HUES64 (cell line): ENCODE results near the gene HBG1.

Source experiments
- H3K27ac ChIP-seq: 2 replicates; pipeline ENCODE4 v1.7.0; 2013; ENCODE audit warnings: low read depth, low read length, inconsistent platforms
- H3K27me3 ChIP-seq: 2 replicates; pipeline ENCODE4 v1.6.1; 2013; ENCODE audit warnings: mild to moderate bottlenecking, low read length; ENCODE audit not compliant: insufficient read depth
- H3K36me3 ChIP-seq: 2 replicates; pipeline ENCODE4 v1.6.1; 2013; ENCODE audit warnings: mild to moderate bottlenecking, low read length; ENCODE audit not compliant: insufficient read depth
- H3K4me1 ChIP-seq: 2 replicates; pipeline ENCODE4 v1.6.1; 2013; ENCODE audit warnings: mild to moderate bottlenecking, low read length, moderate library complexity; ENCODE audit not compliant: insufficient read depth
- H3K4me3 ChIP-seq: 2 replicates; pipeline ENCODE4 v1.5.1; 2013; ENCODE audit warnings: mild to moderate bottlenecking, low read length, moderate library complexity
- H3K9ac ChIP-seq: 2 replicates; pipeline ENCODE4 v1.6.1; 2013; ENCODE audit warnings: mild to moderate bottlenecking, low read depth, low read length
- H3K9me3 ChIP-seq: 2 replicates; pipeline ENCODE4 v1.6.1; 2013; ENCODE audit warnings: low read depth, low read length; ENCODE audit not compliant: insufficient read depth
- WGBS: fragments of 150-250, 120-280 bp; methylation state at CpG from one replicate; pipeline ENCODE4 v1.1.7; 2013; ENCODE audit warnings: missing lambda C conversion rate; 5-methylcytosine and 5-hydroxymethylcytosine counted together

Gene HBG1

DNA sequence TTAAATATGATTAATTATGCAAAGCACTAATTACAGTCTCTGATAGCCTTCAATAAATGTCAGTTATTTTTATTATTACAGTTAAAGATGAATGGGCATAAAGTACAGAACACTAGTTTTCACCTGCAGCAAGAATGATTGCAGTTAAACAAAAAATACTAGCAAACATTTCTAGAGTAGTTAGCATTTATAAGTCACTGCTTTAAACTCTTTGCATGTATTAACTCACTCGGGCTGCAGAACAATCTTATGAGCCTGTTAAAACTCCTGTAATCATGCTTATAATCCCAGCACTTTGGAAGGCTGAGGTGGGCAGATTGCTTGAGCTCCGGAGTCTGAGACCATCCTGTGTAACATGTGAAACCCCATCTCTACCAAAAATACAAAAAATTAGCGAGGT lies 37.2 kb upstream of the HBG1 start:
- WGBS = 91% methylated on average over 2 of the region's 3 CpGs

DNA sequence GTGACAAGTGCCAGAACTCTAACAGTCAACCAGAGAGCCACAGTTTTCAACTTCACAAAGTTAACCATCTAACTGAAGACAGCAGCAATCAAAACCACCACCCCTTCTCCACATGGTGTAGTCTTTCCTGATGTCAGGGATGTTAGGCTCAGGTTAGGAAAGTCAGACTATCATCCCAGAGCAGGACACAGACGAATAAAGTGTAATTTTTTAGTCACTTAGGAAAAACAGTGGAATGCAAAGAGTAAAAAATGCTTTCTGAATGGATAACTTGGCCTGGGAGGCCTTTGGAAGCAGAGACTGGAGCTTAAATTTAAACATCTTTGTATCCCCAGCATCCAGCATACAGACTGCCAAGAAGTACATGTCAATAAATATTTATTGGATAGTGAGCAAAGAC lies 36.7 kb upstream of the HBG1 start:
- H3K9ac ChIP-seq = no peak overlapping the region
- no peaks in the 10 kb centered on the region for H3K4me1 ChIP-seq
- 79% methylated on average over 1 of the region's 1 CpG for WGBS
- no peaks in the 10 kb centered on the region for H3K36me3 ChIP-seq
- H3K27me3 ChIP-seq = no peaks in the 10 kb centered on the region
- no peak overlapping the region for H3K4me3 ChIP-seq
- H3K9me3 ChIP-seq = no peaks in the 10 kb centered on the region
- H3K27ac ChIP-seq = no peak overlapping the region

More for the DNA sequence above, 37.2 kb upstream of the HBG1 start:
- H3K4me1 ChIP-seq = no peaks in the 10 kb centered on the region
- no peaks in the 10 kb centered on the region for H3K36me3 ChIP-seq
- H3K27me3 ChIP-seq = no peaks in the 10 kb centered on the region
- H3K9ac ChIP-seq = no peak overlapping the region
- no peak overlapping the region for H3K4me3 ChIP-seq
- no peak overlapping the region for H3K27ac ChIP-seq
- no peaks in the 10 kb centered on the region for H3K9me3 ChIP-seq

DNA sequence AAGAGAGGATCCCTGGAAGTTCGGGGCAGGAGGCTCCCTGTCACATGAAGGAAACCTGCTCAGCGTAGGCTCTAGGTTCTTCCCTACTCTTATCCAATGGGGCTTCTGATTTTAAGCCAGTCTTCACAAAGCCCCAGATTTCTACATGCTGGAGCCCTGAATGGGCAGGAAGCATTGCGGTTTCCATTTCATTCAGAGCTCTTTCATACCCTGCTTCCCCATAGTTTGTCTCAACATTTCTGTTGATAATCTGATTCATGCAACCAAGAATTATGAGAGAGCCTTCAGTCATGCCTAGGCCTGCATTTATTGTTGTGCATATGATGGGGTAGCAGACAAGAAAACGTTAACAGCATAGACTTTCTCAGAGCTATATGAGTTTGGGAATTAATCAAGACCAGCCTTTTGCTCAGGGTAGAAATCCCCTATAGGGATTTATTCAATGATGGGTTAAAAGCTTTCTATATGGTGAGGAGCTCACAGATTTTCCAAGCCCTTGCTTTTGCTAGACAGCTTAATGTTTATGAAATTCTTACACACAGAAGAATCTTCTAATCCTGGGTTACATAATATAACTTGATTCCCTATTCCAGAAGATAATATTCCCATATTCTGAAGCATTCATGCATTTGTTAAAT lies 36.2 kb upstream of the HBG1 start:
- Histone ChIP-seq H3K9ac (no peak overlapping the region), H3K4me3 (no peak overlapping the region), H3K27ac (no peak overlapping the region), H3K36me3 (no peaks in the 10 kb centered on the region), H3K9me3 (no peaks in the 10 kb centered on the region), H3K27me3 (no peaks in the 10 kb centered on the region), H3K4me1 (0 out of 2 replicates have a peak, but pooled peaks cover under 1% of the 10 kb centered on the region)
- 94% methylated on average over 4 of the region's 4 CpGs for WGBS

DNA sequence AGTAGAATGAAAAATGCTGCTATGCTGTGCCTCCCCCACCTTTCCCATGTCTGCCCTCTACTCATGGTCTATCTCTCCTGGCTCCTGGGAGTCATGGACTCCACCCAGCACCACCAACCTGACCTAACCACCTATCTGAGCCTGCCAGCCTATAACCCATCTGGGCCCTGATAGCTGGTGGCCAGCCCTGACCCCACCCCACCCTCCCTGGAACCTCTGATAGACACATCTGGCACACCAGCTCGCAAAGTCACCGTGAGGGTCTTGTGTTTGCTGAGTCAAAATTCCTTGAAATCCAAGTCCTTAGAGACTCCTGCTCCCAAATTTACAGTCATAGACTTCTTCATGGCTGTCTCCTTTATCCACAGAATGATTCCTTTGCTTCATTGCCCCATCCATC lies 35.0 kb upstream of the HBG1 start:
- 0 out of 2 replicates have a peak, but pooled peaks cover 4% of the 10 kb centered on the region for H3K4me1 ChIP-seq
- no peaks in the 10 kb centered on the region for H3K36me3 ChIP-seq
- H3K4me3 ChIP-seq = no peak overlapping the region
- H3K9ac ChIP-seq = no peak overlapping the region
- H3K27me3 ChIP-seq = no peaks in the 10 kb centered on the region
- H3K27ac ChIP-seq = no peak overlapping the region
- 96% methylated on average over 2 of the region's 2 CpGs for WGBS
- no peaks in the 10 kb centered on the region for H3K9me3 ChIP-seq

- H3K9ac ChIP-seq = no peak overlapping the region
- WGBS = 92% methylated on average over 1 of the region's 1 CpG
- no peak overlapping the region for H3K4me3 ChIP-seq
- 0 out of 2 replicates have a peak, but pooled peaks cover 4% of the 10 kb centered on the region for H3K4me1 ChIP-seq
- no peaks in the 10 kb centered on the region for H3K36me3 ChIP-seq
- no peak overlapping the region for H3K27ac ChIP-seq
- H3K27me3 ChIP-seq = no peaks in the 10 kb centered on the region
- no peaks in the 10 kb centered on the region for H3K9me3 ChIP-seq
Observed at GRCh38 chr11:5283882-5284281, 34.2 kb upstream of the HBG1 start.

- no peaks in the 10 kb centered on the region for H3K27me3 ChIP-seq
- H3K9ac ChIP-seq = no peak overlapping the region
- no peaks in the 10 kb centered on the region for H3K36me3 ChIP-seq
- no peak overlapping the region for H3K27ac ChIP-seq
- H3K4me3 ChIP-seq = no peak overlapping the region
- 91% methylated on average over 3 of the region's 3 CpGs for WGBS
- no peaks in the 10 kb centered on the region for H3K9me3 ChIP-seq
- 0 out of 2 replicates have a peak, but pooled peaks cover 4% of the 10 kb centered on the region for H3K4me1 ChIP-seq
Observed at GRCh38 chr11:5283086-5283485, 33.4 kb upstream of the HBG1 start.

- Histone ChIP-seq H3K4me3 (no peak overlapping the region), H3K9me3 (no peaks in the 10 kb centered on the region), H3K36me3 (no peaks in the 10 kb centered on the region), H3K27me3 (no peaks in the 10 kb centered on the region), H3K9ac (no peak overlapping the region), H3K27ac (no peak overlapping the region), H3K4me1 (0 out of 2 replicates have a peak, but pooled peaks cover 4% of the 10 kb centered on the region)
- 92% methylated on average over 2 of the region's 2 CpGs for WGBS
Observed at GRCh38 chr11:5282628-5283027, 33.0 kb upstream of the HBG1 start.

GRCh38 chr11:5281596-5281995 lies 31.9 kb upstream of the HBG1 start:
- Histone ChIP-seq H3K9me3 (no peaks in the 10 kb centered on the region), H3K36me3 (no peaks in the 10 kb centered on the region), H3K4me3 (no peak overlapping the region), H3K4me1 (0 out of 2 replicates have a peak, but pooled peaks cover 4% of the 10 kb centered on the region), H3K9ac (no peak overlapping the region), H3K27me3 (no peaks in the 10 kb centered on the region), H3K27ac (no peak overlapping the region)

- Histone ChIP-seq H3K4me3 (no peak overlapping the region), H3K36me3 (no peaks in the 10 kb centered on the region), H3K27ac (no peak overlapping the region), H3K9me3 (no peaks in the 10 kb centered on the region), H3K27me3 (no peaks in the 10 kb centered on the region), H3K9ac (no peak overlapping the region), H3K4me1 (0 out of 2 replicates have a peak, but pooled peaks cover 4% of the 10 kb centered on the region)
- WGBS = 64% methylated on average over 2 of the region's 3 CpGs
Observed at GRCh38 chr11:5280582-5281102, 31.0 kb upstream of the HBG1 start.

DNA sequence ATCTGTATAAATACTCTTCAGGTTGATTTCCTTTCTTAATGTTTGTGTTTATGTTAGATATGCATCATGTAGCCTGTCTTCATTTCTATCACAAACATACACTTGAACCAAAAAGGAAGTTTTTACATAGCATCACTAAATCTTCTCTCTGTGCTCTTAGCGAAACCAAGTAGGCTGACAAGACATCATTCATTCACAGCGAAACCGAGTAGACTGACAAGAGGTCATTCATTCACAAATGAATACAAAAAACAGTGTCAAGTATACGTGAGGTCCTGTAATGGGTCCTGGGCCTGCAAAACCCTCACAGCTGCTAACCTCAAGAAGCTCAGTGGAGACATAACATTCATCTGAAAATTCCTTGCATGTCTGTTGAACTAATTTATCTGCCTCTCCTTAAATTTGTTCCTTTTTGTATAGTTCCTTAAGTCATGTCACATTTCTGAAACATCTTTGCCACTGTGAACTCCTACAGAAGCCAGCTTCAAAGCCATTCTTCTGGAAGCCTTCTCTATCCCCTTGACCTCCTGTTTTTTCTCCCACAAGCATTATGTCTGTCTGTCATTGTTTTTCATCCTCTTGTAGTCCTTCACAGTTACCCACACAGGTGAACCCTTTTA lies 29.9 kb upstream of the HBG1 start:
- no peaks in the 10 kb centered on the region for H3K36me3 ChIP-seq
- H3K27ac ChIP-seq = no peak overlapping the region
- WGBS = 87% methylated on average over 4 of the region's 4 CpGs
- no peak overlapping the region for H3K9ac ChIP-seq
- H3K4me3 ChIP-seq = no peak overlapping the region
- 0 out of 2 replicates have a peak, but pooled peaks cover 4% of the 10 kb centered on the region for H3K4me1 ChIP-seq
- no peaks in the 10 kb centered on the region for H3K9me3 ChIP-seq
- H3K27me3 ChIP-seq = no peaks in the 10 kb centered on the region

GRCh38 chr11:5277807-5278382 lies 28.2 kb upstream of the HBG1 start:
- Histone ChIP-seq H3K36me3 (no peaks in the 10 kb centered on the region), H3K4me1 (0 out of 2 replicates have a peak, but pooled peaks cover 4% of the 10 kb centered on the region), H3K27ac (no peak overlapping the region), H3K27me3 (no peaks in the 10 kb centered on the region), H3K9me3 (no peaks in the 10 kb centered on the region), H3K4me3 (no peak overlapping the region), H3K9ac (no peak overlapping the region)
- 96% methylated on average over 1 of the region's 1 CpG for WGBS
